SK-N-SH treated with all-trans-retinoic acid at 6 μM for 48 hours (cell line): ENCODE results near the gene NFATC3.
"Not testable (repeated sequence)": the region's sequence is repeated elsewhere in the genome, so short reads cannot be mapped to it uniquely, and the experiment has no call there.

Source experiments
- ATAC-seq: fragments of 200-7000 bp; cut with Tn5 transposase; 3 replicates; pipeline ENCODE4 v1.9.1; 2020; ENCODE audit warnings: mild to moderate bottlenecking, moderate library complexity
- ARNTL ChIP-seq: fragments of 450-650 bp; formaldehyde crosslinking; IDR thresholded peaks from 2 replicates; pipeline ENCODE4 v1.5.0; 2020; ENCODE audit warnings: low read depth, mild to moderate bottlenecking, moderate library complexity, borderline replicate concordance
- BACH2 ChIP-seq: fragments of 250-450 bp; sonication (Bioruptor Pico); IDR thresholded peaks from 2 replicates; pipeline ENCODE4 v1.9.0; 2021; ENCODE audit warnings: mild to moderate bottlenecking, borderline replicate concordance
- CSDC2 ChIP-seq: fragments of 250-450 bp; sonication (Bioruptor Pico); IDR thresholded peaks from 2 replicates; pipeline ENCODE4 v1.5.0; 2020; ENCODE audit warnings: mild to moderate bottlenecking, moderate library complexity
- ISL1 ChIP-seq: fragments of 250-450 bp; sonication (Bioruptor Pico); IDR thresholded peaks from 2 replicates; pipeline ENCODE4 v2.1.2; 2022; ENCODE audit warnings: mild to moderate bottlenecking, moderate library complexity
- OSR1 ChIP-seq: fragments of 250-450 bp; sonication (Bioruptor Pico); IDR thresholded peaks from 2 replicates; pipeline ENCODE4 v1.8.0; 2022; ENCODE audit warnings: moderate library complexity, mild to moderate bottlenecking, inconsistent platforms
- RARB ChIP-seq: fragments of 250-450 bp; sonication (Bioruptor Pico); IDR thresholded peaks from 2 replicates; pipeline ENCODE4 v1.8.0; 2021; ENCODE audit warnings: mild to moderate bottlenecking, moderate library complexity
- SNAI2 ChIP-seq: fragments of 250-450 bp; sonication (Bioruptor Pico); IDR thresholded peaks from 2 replicates; pipeline ENCODE4 v1.5.0; 2020; ENCODE audit warnings: mild to moderate bottlenecking, moderate library complexity
- TOX ChIP-seq: fragments of 250-450 bp; sonication (Bioruptor Pico); IDR thresholded peaks from 2 replicates; pipeline ENCODE4 v1.8.0; 2021; ENCODE audit warnings: mild to moderate bottlenecking, moderate library complexity, borderline replicate concordance
- ZC3H10 ChIP-seq: fragments of 250-450 bp; sonication (Bioruptor Pico); IDR thresholded peaks from 2 replicates; pipeline ENCODE4 v1.5.1; 2021; ENCODE audit warnings: mild to moderate bottlenecking, moderate library complexity
- ZFP3 ChIP-seq: fragments of 250-450 bp; sonication (Bioruptor Pico); IDR thresholded peaks from 2 replicates; pipeline ENCODE4 v1.5.0; 2020; ENCODE audit warnings: mild to moderate bottlenecking, moderate library complexity
- ZNF565 ChIP-seq: fragments of 450-650 bp; formaldehyde crosslinking; conservative IDR thresholded peaks from 2 replicates; pipeline ENCODE4 v1.5.0; 2020; ENCODE audit warnings: low read depth, mild to moderate bottlenecking, moderate library complexity
- ZNF70 ChIP-seq: fragments of 450-650 bp; formaldehyde crosslinking; IDR thresholded peaks from 2 replicates; pipeline ENCODE4 v1.5.0; 2020; ENCODE audit warnings: mild to moderate bottlenecking, moderate library complexity
- ZNF8 ChIP-seq: fragments of 450-650 bp; formaldehyde crosslinking; IDR thresholded peaks from 2 replicates; pipeline ENCODE4 v1.5.0; 2020; ENCODE audit warnings: mild to moderate bottlenecking, moderate library complexity
- TF ChIP-seq, protein P1 (sequence below): fragments of 250-450 bp; sonication (Bioruptor Pico); IDR thresholded peaks from 2 replicates; pipeline ENCODE4 v1.8.0; 2021; ENCODE audit warnings: low read depth, mild to moderate bottlenecking, moderate library complexity, borderline replicate concordance
- TF ChIP-seq, protein P2 (sequence below): fragments of 250-450 bp; sonication (Bioruptor Pico); IDR thresholded peaks from 2 replicates; pipeline ENCODE4 v1.5.1; 2020; ENCODE audit warnings: low read depth, mild to moderate bottlenecking, moderate library complexity
- TF ChIP-seq, protein P3 (sequence below): fragments of 250-450 bp; sonication (Bioruptor Pico); IDR thresholded peaks from 2 replicates; pipeline ENCODE4 v1.8.0; 2020; ENCODE audit warnings: mild to moderate bottlenecking, moderate library complexity, borderline replicate concordance
- TF ChIP-seq, protein P4 (sequence below): fragments of 250-450 bp; sonication (Bioruptor Pico); IDR thresholded peaks from 2 replicates; pipeline ENCODE4 v1.5.0; 2020; ENCODE audit warnings: mild to moderate bottlenecking, moderate library complexity

NFATC3 gene

DNA sequence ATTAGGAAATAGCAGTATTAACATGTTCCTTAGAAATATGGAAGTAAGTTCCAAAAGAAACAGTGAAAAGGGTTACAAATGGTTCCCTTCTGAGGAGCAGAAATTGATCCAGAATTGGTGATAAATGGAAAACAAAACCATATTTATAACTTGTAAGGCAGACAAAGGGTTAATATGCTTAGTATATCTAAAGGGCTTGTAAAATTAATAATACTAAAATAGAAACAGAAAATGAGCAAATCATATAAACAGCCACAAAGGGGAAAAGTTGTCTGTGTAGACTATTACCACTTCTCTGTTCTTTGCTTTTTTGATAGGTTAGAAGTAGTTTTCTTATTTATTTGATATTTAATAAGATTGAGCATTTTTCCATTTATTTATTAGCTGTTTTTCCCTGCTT lies 64.4 kb downstream of the NFATC3 start (continued):
- TF ChIP-seq, protein P1, sequence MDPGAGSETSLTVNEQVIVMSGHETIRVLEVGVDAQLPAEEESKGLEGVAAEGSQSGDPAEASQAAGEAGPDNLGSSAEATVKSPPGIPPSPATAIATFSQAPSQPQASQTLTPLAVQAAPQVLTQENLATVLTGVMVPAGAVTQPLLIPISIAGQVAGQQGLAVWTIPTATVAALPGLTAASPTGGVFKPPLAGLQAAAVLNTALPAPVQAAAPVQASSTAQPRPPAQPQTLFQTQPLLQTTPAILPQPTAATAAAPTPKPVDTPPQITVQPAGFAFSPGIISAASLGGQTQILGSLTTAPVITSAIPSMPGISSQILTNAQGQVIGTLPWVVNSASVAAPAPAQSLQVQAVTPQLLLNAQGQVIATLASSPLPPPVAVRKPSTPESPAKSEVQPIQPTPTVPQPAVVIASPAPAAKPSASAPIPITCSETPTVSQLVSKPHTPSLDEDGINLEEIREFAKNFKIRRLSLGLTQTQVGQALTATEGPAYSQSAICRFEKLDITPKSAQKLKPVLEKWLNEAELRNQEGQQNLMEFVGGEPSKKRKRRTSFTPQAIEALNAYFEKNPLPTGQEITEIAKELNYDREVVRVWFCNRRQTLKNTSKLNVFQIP (CRISPR knock-in tag), result no peak
- TF ChIP-seq ZFP3 (CRISPR knock-in tag) (no peak), RARB (CRISPR knock-in tag) (no peak)
- TF ChIP-seq, protein P2, sequence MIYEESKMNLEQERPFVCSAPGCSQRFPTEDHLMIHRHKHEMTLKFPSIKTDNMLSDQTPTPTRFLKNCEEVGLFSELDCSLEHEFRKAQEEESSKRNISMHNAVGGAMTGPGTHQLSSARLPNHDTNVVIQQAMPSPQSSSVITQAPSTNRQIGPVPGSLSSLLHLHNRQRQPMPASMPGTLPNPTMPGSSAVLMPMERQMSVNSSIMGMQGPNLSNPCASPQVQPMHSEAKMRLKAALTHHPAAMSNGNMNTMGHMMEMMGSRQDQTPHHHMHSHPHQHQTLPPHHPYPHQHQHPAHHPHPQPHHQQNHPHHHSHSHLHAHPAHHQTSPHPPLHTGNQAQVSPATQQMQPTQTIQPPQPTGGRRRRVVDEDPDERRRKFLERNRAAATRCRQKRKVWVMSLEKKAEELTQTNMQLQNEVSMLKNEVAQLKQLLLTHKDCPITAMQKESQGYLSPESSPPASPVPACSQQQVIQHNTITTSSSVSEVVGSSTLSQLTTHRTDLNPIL (CRISPR knock-in tag), result no peak

DNA sequence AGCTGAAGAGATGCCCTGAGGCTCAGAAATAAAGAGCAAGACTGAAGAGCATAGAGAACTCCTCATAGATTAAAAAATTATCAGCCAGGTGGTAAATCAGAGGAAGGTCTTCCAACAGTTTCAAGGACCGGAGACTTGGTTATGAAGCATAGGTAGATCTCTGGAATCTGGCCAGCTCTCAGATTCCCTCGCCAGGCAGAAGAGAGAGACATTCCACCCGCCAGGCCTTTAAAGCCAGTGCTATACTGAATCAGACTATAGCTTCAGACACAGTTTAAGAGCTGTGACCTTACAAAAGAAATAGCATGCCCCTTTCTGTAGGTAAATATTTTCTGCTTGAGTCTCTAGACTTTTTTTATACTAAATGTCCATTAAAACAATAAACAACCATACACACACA lies 70.3 kb downstream of the NFATC3 start:
- TF ChIP-seq, protein P3, sequence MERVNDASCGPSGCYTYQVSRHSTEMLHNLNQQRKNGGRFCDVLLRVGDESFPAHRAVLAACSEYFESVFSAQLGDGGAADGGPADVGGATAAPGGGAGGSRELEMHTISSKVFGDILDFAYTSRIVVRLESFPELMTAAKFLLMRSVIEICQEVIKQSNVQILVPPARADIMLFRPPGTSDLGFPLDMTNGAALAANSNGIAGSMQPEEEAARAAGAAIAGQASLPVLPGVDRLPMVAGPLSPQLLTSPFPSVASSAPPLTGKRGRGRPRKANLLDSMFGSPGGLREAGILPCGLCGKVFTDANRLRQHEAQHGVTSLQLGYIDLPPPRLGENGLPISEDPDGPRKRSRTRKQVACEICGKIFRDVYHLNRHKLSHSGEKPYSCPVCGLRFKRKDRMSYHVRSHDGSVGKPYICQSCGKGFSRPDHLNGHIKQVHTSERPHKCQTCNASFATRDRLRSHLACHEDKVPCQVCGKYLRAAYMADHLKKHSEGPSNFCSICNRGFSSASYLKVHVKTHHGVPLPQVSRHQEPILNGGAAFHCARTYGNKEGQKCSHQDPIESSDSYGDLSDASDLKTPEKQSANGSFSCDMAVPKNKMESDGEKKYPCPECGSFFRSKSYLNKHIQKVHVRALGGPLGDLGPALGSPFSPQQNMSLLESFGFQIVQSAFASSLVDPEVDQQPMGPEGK (CRISPR knock-in tag), result no peak
- TF ChIP-seq, protein P4, sequence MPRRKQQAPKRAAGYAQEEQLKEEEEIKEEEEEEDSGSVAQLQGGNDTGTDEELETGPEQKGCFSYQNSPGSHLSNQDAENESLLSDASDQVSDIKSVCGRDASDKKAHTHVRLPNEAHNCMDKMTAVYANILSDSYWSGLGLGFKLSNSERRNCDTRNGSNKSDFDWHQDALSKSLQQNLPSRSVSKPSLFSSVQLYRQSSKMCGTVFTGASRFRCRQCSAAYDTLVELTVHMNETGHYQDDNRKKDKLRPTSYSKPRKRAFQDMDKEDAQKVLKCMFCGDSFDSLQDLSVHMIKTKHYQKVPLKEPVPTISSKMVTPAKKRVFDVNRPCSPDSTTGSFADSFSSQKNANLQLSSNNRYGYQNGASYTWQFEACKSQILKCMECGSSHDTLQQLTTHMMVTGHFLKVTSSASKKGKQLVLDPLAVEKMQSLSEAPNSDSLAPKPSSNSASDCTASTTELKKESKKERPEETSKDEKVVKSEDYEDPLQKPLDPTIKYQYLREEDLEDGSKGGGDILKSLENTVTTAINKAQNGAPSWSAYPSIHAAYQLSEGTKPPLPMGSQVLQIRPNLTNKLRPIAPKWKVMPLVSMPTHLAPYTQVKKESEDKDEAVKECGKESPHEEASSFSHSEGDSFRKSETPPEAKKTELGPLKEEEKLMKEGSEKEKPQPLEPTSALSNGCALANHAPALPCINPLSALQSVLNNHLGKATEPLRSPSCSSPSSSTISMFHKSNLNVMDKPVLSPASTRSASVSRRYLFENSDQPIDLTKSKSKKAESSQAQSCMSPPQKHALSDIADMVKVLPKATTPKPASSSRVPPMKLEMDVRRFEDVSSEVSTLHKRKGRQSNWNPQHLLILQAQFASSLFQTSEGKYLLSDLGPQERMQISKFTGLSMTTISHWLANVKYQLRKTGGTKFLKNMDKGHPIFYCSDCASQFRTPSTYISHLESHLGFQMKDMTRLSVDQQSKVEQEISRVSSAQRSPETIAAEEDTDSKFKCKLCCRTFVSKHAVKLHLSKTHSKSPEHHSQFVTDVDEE, result no peak
- TF ChIP-seq BACH2 (CRISPR knock-in tag), result no peak
- TF ChIP-seq, all 23 proteins: peak for 0
- no peak for ATAC-seq

DNA sequence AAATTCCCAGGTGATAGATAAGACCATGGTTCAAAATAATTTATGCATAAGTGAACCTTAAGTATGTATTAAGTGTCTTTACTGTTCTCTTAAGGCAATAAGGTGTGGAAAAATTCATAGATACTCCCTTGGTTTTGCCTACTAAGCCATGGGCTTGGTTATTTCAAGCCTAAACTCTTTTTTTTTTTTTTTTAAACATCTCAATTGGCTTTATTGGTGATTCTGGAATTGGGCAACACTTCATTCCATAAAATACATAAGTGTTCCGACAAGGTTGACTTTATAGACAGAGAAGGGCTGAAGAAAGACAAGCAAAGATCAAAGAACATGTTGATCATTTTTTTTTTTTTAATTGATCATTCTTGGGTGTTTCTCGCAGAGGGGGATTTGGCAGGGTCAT lies 77.2 kb downstream of the NFATC3 start:
- no peak for ATAC-seq
- TF ChIP-seq CSDC2 (CRISPR knock-in tag) (no peak), ISL1 (CRISPR knock-in tag) (no peak)

DNA sequence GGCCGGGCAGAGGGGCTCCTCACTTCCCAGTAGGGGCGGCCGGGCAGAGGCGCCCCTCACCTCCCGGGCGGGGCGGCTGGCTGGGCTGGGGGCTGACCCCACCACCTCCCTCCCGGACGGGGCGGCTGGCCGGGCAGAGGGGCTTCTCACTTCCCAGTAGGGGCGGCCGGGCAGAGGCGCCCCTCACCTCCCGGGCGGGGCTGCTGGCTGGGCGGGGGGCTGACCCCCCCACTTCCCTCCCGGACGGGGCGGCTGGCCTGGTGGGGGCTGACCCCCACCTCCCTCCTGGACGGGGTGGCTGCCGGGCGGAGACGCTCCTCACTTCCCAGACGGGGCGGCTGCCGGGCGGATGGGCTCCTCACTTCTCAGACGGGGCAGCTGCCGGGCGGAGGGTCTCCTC lies 78.1 kb downstream of the NFATC3 start:
- not testable (repeated sequence) for ATAC-seq

DNA sequence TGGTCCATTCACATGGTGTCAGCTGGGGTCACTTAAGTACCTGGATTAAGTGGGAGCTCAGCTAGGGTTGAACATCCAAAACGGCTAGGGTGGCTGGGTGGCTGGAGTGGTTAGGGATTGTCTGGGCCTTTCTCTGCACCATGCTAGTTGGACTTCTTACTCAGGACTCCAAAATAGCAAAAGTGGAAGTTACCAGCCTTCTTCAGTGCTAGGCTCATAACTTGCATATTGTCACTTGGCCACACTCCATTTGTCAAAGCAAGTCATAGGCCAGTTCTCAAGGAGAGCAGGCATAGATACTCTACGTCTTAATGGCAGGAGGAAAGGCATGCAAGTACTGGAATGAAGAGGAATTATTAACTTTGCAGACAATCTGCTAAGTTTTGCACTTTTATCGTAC lies 81.1 kb downstream of the NFATC3 start:
- TF ChIP-seq ARNTL (CRISPR knock-in tag), result no peak
- no peak for TF ChIP-seq ZNF565 (CRISPR knock-in tag)
- TF ChIP-seq ISL1 (CRISPR knock-in tag), result no peak
- TF ChIP-seq TOX (CRISPR knock-in tag), result no peak
- TF ChIP-seq ZC3H10 (CRISPR knock-in tag), result no peak
- no peak for TF ChIP-seq ZNF8 (CRISPR knock-in tag)
- no peak for TF ChIP-seq SNAI2 (CRISPR knock-in tag)
- TF ChIP-seq RARB (CRISPR knock-in tag), result no peak
- no peak for TF ChIP-seq ZFP3 (CRISPR knock-in tag)
- no peak for TF ChIP-seq CSDC2 (CRISPR knock-in tag)
- no peak for TF ChIP-seq ZNF70 (CRISPR knock-in tag)
- TF ChIP-seq, protein P2 (CRISPR knock-in tag), result no peak
- TF ChIP-seq, protein P4, result no peak
- TF ChIP-seq OSR1, result no peak
- TF ChIP-seq, protein P3 (CRISPR knock-in tag), result no peak
- ATAC-seq, result no peak
